ENCODE data around the gene GALNT15.

DNA sequence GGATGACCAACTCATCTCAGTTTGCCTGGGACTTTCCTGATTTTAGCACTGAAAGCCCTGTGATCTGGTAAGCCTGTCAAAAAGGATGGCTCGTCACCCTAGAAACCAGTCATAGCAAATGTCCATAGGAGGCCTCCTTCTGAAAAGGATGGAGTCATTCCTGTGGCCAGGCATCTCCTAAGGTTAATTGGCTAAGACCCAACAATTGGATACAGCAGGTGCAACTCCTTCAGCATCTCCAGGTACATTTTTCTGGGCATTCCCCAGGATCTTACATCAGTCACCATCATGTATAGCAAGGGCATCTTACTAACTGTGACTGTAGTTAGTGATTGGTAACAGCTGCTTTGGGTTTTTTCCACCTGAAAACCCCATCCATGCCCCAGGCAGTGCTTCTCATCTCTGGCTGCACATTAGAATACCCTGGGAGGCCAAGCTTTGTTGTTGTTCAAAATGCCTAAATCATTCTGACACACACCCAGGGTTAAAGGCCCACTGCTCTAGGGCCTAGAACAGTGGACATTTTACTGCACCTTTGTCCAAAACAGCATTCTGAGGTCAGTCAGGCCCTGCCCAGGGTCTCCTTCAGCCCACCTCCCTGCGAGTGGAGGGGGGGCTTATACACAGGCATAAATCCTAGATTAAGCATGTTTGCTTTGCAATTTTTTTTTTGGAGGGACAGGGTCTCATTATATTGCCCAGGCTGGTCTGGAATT, 28.3 kb upstream of the GALNT15 start:
- TF ChIP-seq, protein P1, sequence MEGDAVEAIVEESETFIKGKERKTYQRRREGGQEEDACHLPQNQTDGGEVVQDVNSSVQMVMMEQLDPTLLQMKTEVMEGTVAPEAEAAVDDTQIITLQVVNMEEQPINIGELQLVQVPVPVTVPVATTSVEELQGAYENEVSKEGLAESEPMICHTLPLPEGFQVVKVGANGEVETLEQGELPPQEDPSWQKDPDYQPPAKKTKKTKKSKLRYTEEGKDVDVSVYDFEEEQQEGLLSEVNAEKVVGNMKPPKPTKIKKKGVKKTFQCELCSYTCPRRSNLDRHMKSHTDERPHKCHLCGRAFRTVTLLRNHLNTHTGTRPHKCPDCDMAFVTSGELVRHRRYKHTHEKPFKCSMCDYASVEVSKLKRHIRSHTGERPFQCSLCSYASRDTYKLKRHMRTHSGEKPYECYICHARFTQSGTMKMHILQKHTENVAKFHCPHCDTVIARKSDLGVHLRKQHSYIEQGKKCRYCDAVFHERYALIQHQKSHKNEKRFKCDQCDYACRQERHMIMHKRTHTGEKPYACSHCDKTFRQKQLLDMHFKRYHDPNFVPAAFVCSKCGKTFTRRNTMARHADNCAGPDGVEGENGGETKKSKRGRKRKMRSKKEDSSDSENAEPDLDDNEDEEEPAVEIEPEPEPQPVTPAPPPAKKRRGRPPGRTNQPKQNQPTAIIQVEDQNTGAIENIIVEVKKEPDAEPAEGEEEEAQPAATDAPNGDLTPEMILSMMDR (IDR thresholded peaks at IDR 0.05; ENCODE audit: extremely low read depth in 1 of 2, insufficient read depth in 1 of 2, low read depth in 1 of 2, low read length in 2 of 2): no peak
- TF ChIP-seq FOS (IDR thresholded peaks at IDR 0.05; ENCODE audit: borderline replicate concordance, insufficient read depth, low read length) (no peak), POLR2A (IDR thresholded peaks at IDR 0.05; ENCODE audit: low read depth, low read length) (no peak), POLR2AphosphoS5 (IDR thresholded peaks at IDR 0.05; ENCODE audit: insufficient read depth, low read depth, low read length) (no peak), EZH2 (IDR thresholded peaks at IDR 0.05; ENCODE audit: borderline replicate concordance, low read depth, low read length, severe bottlenecking) (no peak), MYC (IDR thresholded peaks at IDR 0.05; ENCODE audit: low read depth, low read length) (no peak)
- TF ChIP-seq, protein P2, sequence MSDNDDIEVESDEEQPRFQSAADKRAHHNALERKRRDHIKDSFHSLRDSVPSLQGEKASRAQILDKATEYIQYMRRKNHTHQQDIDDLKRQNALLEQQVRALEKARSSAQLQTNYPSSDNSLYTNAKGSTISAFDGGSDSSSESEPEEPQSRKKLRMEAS (IDR thresholded peaks at IDR 0.05; ENCODE audit: insufficient read depth, insufficient read length): no peak
